ENCODE measurements around the gene WFIKKN2. TPM values are rescaled to one million over a fixed set of nuclear protein-coding genes. Genes with fewer than 3 reads are reported as not detected.
A peak's percentile ranks its signal among the peaks of the same experiment; 100 is the strongest.

Gene WFIKKN2
- total and polyA plus RNA-seq, 2 of the 13 experiments (the other 11 are each of a cell fraction or from before 2014, with no cell fraction given), result not detected

DNA sequence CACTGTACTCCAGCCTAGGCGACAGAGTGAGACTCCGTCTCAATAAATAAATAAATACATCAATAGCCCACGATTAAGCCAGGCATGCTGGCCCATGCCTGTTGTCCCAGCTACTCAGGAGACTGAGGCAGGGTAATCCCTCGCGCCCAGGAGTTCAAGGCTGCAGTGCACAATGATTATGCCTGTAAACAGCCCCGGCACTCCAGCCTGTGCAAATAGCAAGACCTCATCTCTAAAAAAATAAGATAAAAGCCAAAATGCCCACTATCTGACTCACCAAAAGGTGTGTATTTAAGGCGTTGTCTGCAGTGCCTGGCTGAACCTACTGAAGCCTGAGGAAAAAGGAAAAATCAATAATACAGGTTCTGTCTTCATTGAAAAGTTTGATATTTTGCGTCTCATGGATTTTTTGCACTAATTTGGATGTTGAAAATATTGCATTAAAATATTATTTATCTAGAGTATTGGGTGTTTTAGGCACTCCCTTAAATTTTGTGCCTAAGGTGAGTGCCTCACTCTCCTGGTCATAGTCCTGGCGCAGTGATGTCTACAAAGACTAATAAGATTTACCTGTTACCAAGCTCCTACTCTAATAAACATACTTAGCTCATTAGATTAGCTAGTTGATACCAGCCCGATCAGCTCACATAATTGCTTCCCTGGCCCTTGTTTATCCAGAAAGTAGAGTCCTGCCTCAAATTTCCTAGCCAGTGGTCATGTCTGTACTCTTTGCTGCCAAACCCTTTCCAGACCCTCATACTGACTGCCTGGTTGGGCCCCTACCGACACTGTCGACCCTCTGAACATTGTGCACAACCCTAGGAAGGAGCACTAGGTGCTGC is 55.5 kb downstream of the WFIKKN2 start (continued):
- TF ChIP-seq, protein P1, sequence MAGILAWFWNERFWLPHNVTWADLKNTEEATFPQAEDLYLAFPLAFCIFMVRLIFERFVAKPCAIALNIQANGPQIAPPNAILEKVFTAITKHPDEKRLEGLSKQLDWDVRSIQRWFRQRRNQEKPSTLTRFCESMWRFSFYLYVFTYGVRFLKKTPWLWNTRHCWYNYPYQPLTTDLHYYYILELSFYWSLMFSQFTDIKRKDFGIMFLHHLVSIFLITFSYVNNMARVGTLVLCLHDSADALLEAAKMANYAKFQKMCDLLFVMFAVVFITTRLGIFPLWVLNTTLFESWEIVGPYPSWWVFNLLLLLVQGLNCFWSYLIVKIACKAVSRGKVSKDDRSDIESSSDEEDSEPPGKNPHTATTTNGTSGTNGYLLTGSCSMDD (CRISPR knock-in tag; IDR thresholded peaks at IDR 0.05), result no peak
- 0 out of 2 replicates have a peak, but pooled peaks have one; percentile 17 for TF ChIP-seq ZNF761 (CRISPR knock-in tag; conservative IDR thresholded peaks at IDR 0.05)
- TF ChIP-seq ELF3 (CRISPR knock-in tag; IDR thresholded peaks at IDR 0.05), result peak; percentile 78; the same call in 1 of the 2 replicates
- TF ChIP-seq FLYWCH1 (CRISPR knock-in tag; IDR thresholded peaks at IDR 0.05), result no peak
- TF ChIP-seq, protein P2, sequence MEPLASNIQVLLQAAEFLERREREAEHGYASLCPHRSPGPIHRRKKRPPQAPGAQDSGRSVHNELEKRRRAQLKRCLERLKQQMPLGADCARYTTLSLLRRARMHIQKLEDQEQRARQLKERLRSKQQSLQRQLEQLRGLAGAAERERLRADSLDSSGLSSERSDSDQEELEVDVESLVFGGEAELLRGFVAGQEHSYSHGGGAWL (CRISPR knock-in tag; IDR thresholded peaks at IDR 0.05), result 0 out of 2 replicates have a peak, but pooled peaks have one; percentile 69
- TF ChIP-seq, protein P3, sequence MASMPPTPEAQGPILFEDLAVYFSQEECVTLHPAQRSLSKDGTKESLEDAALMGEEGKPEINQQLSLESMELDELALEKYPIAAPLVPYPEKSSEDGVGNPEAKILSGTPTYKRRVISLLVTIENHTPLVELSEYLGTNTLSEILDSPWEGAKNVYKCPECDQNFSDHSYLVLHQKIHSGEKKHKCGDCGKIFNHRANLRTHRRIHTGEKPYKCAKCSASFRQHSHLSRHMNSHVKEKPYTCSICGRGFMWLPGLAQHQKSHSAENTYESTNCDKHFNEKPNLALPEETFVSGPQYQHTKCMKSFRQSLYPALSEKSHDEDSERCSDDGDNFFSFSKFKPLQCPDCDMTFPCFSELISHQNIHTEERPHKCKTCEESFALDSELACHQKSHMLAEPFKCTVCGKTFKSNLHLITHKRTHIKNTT (CRISPR knock-in tag; IDR thresholded peaks at IDR 0.05), result no peak
- TF ChIP-seq ZNF546 (CRISPR knock-in tag; conservative IDR thresholded peaks at IDR 0.05), result no peak
- TF ChIP-seq MBD4 (IDR thresholded peaks at IDR 0.05; ENCODE audit: borderline replicate concordance, low read length), result peak; percentile 84; the same call in 1 of the 2 replicates
- TF ChIP-seq ZNF3 (CRISPR knock-in tag; IDR thresholded peaks at IDR 0.05), result peak; percentile 20; the same call in 1 of the 2 replicates
- TF ChIP-seq ZNF143 (CRISPR knock-in tag; IDR thresholded peaks at IDR 0.05), result peak; percentile 52; the same call in 1 of the 2 replicates
- TF ChIP-seq, protein P4, sequence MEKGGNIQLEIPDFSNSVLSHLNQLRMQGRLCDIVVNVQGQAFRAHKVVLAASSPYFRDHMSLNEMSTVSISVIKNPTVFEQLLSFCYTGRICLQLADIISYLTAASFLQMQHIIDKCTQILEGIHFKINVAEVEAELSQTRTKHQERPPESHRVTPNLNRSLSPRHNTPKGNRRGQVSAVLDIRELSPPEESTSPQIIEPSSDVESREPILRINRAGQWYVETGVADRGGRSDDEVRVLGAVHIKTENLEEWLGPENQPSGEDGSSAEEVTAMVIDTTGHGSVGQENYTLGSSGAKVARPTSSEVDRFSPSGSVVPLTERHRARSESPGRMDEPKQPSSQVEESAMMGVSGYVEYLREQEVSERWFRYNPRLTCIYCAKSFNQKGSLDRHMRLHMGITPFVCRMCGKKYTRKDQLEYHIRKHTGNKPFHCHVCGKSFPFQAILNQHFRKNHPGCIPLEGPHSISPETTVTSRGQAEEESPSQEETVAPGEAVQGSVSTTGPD (CRISPR knock-in tag; IDR thresholded peaks at IDR 0.05), result peak; percentile 94
- TF ChIP-seq ZNF138 (CRISPR knock-in tag; IDR thresholded peaks at IDR 0.05; ENCODE audit: low read depth), result no peak
- TF ChIP-seq, protein P5, sequence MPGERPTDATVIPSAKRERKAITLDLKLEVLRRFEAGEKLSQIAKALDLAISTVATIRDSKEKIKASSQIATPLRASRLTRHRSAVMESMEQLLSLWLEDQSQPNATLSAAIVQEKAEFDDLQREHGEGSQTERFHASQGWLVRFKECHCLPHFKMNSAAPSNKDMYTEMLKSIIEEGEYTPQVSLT (CRISPR knock-in tag; IDR thresholded peaks at IDR 0.05; ENCODE audit: borderline replicate concordance, low read depth), result no peak
- no peak for TF ChIP-seq IRX3 (CRISPR knock-in tag; IDR thresholded peaks at IDR 0.05; ENCODE audit: borderline replicate concordance, low read depth)
- TF ChIP-seq SMAD1 (CRISPR knock-in tag; IDR thresholded peaks at IDR 0.05; ENCODE audit: borderline replicate concordance, low read depth), result no peak
- peak; percentile 56; the same call in 1 of the 2 replicates for TF ChIP-seq ZBTB38 (CRISPR knock-in tag; IDR thresholded peaks at IDR 0.05)
- TF ChIP-seq HDAC1 (CRISPR knock-in tag; IDR thresholded peaks at IDR 0.05), result peak; percentile 92
- TF ChIP-seq, protein P6, sequence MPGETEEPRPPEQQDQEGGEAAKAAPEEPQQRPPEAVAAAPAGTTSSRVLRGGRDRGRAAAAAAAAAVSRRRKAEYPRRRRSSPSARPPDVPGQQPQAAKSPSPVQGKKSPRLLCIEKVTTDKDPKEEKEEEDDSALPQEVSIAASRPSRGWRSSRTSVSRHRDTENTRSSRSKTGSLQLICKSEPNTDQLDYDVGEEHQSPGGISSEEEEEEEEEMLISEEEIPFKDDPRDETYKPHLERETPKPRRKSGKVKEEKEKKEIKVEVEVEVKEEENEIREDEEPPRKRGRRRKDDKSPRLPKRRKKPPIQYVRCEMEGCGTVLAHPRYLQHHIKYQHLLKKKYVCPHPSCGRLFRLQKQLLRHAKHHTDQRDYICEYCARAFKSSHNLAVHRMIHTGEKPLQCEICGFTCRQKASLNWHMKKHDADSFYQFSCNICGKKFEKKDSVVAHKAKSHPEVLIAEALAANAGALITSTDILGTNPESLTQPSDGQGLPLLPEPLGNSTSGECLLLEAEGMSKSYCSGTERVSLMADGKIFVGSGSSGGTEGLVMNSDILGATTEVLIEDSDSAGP (CRISPR knock-in tag; IDR thresholded peaks at IDR 0.05; ENCODE audit: borderline replicate concordance), result no peak
- TF ChIP-seq TARDBP (CRISPR knock-in tag; IDR thresholded peaks at IDR 0.05), result peak; percentile 77; the same call in 1 of the 2 replicates
- no peak for TF ChIP-seq ZNF451 (CRISPR knock-in tag; IDR thresholded peaks at IDR 0.05)
- peak; percentile 43; the same call in 1 of the 2 replicates for TF ChIP-seq DMAP1 (CRISPR knock-in tag; IDR thresholded peaks at IDR 0.05)
